GDM1 (cell line): ENCODE results near the gene DPH3.
A peak's percentile ranks its signal among the peaks of the same experiment; 100 is the strongest.

Experiments used
- DNase-seq: peaks from one replicate; lab custom pipeline; 2025; lab: John Stamatoyannopoulos, UW

The DPH3 gene

GRCh38 chr3:16290827-16291196 lies 26.1 kb upstream of the DPH3 start:
- DNase-seq = peak; percentile 41

GRCh38 chr3:16290007-16290826 lies 25.5 kb upstream of the DPH3 start:
- no peak for DNase-seq

- DNase-seq = no peak
These were observed 24.6 kb upstream of the DPH3 start for GRCh38 chr3:16289144-16289889.

- no peak for DNase-seq
These were observed 23.9 kb upstream of the DPH3 start for GRCh38 chr3:16288664-16289063.

DNA sequence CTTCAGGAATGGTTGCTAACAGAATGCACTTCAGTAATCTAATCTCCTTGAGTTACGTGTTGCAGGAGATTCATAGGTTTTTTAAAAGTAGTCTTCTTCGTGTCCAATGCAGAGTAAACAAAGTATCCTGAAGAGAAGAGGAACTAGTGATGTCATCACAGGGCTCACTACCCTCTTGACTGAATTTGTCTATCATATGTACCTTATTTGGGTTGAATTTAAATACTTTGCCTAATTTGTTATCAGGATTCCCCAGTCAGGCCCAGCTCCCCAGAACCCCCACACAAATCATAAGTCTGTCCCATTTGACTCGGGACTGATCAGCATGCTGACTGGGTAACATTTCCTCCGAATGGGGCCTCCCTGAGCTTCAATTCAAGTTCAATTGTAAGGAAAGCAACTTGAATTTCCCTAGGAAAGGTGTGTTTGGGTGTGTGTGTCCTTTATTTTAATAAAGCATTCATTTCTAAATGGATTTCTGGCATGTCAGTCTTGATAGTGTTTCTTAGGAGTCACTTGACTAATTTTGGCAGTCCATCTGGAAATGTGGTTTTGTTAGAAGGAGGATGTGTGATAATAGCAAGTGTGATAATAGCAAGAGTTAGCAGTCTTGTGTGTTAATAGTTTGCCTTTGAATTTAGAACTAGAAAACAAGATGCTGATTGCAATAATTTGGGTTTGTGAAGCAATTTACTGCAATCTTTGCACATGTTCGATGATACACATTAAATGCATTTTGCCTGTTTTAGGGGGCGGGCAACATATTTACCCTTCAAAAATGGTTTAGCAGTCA lies 22.2 kb upstream of the DPH3 start:
- DNase-seq = no peak

GRCh38 chr3:16286161-16286560 lies 21.4 kb upstream of the DPH3 start:
- no peak for DNase-seq

DNA sequence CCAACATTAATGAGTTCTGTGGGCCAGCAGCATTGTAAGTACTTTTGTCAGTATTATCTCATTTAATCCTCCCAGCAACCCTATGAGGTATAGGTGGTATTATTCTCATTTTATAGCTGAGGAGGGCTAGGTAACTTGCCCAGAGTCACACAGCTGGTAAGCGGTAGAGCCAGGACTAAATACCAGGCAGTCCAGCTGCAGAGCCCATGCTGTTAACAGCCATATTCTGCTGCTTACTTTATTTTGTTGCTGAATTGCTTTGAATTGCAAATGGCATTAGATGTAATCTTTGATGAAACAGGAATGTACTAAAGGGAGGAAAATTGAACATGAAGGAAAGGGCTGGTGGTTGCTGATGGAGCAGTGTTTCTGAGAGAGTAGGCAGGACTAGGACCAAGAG lies 19.9 kb upstream of the DPH3 start:
- DNase-seq = no peak

GRCh38 chr3:16280671-16281070 lies 15.9 kb upstream of the DPH3 start:
- DNase-seq = no peak

GRCh38 chr3:16279010-16279801 lies 14.5 kb upstream of the DPH3 start:
- no peak for DNase-seq

DNA sequence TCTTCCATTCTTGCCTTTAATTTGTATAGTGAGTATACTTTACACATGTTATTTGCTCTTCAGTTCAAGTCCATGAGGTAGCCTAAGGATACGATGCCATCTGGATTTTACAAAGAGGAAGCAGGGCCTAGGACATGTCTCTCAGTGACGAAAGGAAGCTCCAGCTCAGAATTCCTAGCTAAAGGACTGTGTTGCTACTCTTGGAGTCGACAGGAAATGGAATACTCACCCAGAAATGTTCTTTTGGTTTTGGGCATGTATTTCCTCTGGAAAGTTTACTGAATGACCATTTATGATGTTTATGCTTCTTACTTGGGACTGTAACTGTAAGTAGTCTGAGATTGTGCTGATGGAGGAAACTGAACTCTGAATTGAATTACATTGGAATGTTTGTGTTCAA lies 12.7 kb upstream of the DPH3 start:
- no peak for DNase-seq

DNA sequence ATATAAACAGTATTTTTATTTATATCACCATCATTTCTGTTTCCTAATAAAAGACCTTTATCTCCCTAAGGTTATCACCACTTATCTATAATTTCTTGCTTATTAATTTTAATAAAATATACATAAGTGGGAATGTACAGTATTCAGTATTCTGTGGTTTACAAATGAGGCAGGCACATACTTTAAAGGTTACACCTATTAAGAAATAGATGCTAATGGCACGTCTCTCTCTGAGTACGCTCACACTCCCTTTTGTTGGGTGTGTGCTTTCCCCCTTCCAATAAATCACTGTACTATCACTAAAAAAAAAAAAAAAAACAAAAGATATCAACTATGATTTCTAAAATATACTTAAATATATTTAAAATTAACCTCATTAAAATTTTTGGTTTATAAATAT lies 9.1 kb upstream of the DPH3 start:
- DNase-seq = no peak

DNA sequence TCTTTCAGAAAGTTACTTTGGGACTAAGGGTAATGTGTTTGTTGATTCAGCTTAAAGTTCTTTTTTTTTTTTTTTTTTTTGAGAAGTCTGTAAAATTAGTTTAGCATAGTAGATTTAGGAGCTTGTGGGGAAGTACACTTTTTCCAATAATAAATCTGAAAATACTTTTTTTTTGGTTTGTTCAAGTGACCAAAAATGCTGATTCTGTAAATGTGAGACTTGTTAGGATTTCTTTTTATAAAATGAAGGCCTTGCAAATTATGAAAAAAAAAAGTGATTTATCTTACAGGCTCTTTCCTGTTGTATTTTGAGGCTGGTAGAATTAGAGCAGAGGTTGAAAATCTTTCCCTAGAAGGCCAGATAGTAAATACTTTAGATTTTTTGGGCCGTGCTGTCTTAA lies 7.8 kb upstream of the DPH3 start:
- DNase-seq = no peak

- no peak for DNase-seq
These were observed 6.1 kb upstream of the DPH3 start for GRCh38 chr3:16270855-16271254.

DNA sequence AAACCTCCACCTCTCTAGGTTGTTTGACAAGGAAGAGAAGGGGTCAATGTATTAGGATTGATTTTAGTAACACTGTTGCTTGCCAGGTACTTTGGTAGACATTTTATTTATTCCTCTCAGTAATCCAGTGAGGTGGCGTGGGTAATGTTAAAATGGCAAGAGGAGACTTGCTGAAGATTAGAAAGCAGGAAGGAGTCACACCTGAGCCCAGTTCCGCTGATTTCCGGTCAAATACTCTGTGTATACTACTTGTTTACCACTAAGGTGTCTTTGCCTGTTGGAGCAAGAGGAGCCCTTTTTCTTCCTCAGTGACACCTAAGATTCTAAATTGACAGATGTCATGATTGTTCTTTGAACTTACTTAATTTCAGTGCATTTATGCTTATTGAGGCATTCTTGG lies 2.0 kb upstream of the DPH3 start:
- DNase-seq = no peak

GRCh38 chr3:16265455-16265786 lies 678 bp upstream of the DPH3 start:
- no peak for DNase-seq

DNA sequence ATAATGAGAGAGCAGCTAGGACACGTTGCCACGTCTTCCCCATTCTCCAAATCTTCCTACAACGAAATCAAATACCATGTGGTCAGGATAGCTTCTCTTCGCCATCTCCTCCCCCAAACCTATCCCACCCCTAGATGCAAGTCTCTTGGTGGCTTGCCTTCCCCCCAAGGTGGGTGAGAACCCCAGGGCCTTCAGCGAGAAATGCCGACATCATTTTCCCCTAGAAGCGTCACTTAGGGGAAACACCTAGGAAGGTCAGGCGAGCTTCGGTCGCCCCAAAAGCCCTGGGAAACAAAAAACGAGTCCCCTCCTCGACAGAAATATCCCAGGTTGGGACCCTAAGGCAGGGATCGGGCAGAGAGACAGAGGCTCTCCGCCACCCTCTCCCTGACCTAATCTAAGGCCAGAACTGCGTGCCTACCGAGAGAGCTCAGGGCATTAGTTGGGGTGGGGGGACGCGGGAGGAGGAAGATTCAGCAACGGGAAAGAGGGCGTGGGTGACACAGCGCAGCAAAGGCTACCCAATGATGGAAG lies 502 bp downstream of the DPH3 start:
- DNase-seq = no peak

GRCh38 chr3:16262174-16262573 lies 2.6 kb downstream of the DPH3 start:
- no peak for DNase-seq

DNA sequence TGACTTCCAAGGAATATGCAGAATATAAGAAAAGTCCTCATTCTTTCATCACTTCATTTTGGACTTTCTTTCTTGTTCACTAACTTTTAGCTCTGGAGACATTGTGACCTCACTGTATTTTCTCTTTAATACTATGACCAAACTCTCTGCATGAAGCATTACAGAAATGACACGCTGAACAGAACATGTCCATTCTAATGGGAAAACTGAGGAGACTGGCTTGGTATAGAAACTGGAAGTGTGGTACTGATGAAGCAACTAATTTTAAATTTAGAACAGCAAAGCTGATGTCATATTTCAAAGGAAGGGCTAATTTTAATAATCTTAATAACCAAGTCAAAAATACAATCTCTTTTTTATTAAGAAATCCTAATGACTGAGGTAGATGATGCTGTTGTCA lies 4.7 kb downstream of the DPH3 start:
- DNase-seq = no peak

DNA sequence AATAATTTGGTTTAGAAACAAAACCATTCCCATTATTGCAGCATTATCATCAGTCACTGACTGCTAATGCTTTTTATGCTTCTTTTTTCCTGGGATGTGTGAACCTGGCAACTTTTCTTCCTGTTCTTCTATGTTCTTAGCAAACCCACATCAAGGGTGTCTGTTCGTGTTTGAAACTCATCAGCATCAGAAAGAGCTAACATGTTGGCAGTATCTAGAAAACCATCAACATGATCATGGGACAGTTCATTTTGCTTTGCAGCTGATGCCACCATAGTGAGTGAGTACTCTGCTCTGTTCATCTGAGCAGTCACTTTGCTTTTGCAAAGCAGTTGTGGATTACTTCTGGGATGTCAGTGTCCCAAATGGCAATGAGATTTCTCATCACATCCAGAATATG lies 5.9 kb downstream of the DPH3 start:
- DNase-seq = no peak

DNA sequence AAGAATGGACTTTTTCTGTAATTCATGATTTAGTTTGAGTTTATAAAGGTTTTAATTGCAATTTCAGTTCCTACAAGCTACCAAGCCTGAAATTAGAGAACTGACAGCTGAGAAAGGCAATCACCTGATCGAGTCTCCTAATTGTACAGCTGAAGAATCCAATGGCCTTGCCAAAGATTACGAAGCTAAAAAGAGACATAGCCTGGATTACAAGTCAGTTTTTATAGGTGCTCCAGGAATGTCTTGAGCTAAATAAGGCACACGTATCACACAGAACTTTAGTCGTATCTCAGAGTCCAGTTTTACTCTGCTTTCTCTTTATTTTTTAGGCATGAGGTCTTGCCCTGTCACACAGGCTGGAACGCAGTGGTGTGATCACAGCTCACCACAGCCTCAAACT lies 6.6 kb downstream of the DPH3 start:
- no peak for DNase-seq

DNA sequence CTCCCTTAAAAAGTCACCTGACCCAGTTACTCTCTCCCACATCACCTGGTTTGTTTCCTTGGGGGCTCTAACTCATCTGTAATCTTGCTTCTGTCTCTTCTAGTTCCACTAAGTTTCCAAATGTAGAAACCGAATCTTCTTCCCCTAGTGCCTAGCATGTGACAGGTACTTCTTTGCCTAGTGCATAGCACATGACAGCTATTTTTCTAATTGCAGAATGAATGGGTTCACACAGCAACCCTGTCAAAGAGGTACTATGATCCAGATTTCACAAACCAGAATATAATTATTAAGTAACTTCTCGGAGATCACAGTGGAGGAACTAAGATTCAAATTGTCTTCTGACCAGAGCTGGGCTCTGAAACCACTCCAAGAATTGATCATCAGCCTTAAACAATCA lies 7.4 kb downstream of the DPH3 start:
- no peak for DNase-seq

DNA sequence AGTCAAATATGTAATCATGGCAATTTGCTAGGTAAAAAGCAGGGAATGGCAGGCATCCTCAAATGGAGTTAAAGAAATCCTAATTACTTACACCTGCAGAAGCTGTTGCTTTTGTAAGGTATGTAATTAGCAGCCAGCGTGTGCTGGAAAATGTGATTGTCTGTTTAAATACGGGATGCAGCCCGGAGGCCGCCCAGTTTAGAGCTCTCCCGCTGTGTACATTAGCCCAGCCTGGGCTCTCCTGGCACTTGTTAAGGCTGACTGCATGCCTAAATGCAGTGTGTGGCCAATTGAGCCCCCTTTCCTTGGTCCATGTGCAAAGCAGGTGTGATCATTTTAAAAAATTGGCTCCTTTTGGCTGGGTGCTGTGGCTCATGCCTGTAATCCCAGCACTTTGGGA lies 9.0 kb downstream of the DPH3 start:
- DNase-seq = no peak
